NT2/D1 (cell line): ENCODE measurements around the gene MBNL1.

Source experiments
- YY1 ChIP-seq: IDR thresholded peaks from 2 replicates; pipeline ENCODE4 v1.6.1; 2011; ENCODE audit not compliant: insufficient read length, insufficient read depth
- ZNF274 ChIP-seq: IDR thresholded peaks from 2 replicates; pipeline ENCODE4 v1.6.1; 2011; ENCODE audit warnings: mild to moderate bottlenecking, low read depth, low read length

- no peak for TF ChIP-seq ZNF274
- no peak for TF ChIP-seq YY1
Observed at GRCh38 chr3:152508705-152509104, 240.0 kb downstream of the MBNL1 start.
